SW480 (cell line): ENCODE results near the gene MON2.
"Not testable (repeated sequence)": the region's sequence is repeated elsewhere in the genome, so short reads cannot be mapped to it uniquely, and the experiment has no call there.

Experiments used
- DNase-seq: peaks from one replicate; pipeline ENCODE4 v3.0.0-alpha.2; 2016; ENCODE audit warnings: low spot score

MON2 gene

DNA sequence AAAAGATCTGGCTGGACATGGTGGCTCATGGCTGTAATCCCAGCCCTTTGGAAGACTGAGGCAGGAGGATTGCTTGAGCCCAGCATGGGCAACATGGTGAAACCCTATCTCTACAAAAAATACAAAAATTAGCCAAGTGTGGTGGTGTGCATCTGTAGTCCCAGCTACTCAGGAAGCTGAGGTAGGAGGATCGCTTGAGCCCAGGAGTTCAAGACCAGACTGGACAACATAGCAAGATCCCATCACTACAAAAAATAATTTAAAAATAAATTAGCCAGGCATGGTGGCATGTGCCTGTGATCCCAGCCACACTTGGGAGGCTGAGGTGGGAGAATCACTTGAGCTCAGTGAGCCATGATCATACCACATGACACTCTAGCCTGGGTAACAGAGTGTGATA lies 92.7 kb downstream of the MON2 start:
- DNase-seq = not testable (repeated sequence)

DNA sequence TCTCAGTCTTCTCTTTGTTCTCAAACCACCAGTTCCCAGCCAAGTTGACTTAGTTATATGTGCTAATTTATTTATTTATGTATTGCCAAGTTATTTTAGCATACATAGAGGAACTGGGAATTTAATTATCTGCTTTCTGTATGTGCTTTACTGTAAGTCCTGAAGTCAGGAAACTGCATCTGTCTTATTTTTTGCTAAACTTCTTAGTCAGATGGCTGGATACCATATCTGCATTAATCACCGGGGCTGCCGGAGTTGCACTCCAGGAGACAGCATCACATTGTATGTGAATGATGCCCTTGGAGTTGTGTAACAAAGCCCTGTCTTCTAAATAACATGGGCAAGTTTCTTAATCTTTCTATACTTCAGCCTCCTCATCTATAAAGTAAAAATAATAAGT lies 96.2 kb downstream of the MON2 start:
- DNase-seq = no peak

DNA sequence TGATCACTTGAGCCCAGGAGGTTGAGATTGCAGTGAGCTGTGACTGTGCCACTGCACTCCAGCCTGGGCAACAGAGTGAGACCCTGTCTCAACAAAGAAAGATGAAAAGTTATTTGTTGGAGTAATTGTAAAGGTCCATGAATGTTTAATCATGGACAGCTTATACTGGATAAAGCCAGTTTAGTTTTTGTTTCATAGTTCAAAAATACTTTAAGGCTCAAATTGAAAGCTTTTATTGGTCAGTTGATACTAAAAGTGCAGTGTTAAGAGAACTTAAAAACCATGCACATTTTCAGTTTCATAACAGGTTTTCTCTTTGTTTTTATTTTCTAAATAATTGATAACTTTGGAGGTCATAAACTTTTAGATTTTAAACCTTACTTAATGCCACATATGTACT lies 108.4 kb downstream of the MON2 start:
- no peak for DNase-seq

DNA sequence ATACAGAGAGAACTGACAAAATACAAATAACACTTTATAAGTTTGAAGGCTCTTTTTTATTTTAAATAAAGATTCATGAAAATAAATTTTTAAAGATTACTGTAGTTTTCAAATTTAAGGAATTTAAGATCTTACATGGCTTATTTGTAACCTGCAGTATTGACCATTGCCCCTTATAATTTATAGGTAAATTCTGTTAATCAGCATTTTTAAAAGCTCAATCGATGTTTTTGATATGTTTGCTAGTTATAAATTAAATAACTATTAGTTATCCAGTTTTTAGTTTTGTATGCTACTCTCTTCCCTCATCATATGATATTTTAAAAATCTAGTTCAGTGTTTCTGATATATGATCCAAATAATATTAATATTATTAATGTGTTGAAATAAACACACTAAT lies 109.9 kb downstream of the MON2 start:
- no peak for DNase-seq

GRCh38 chr12:62578726-62579125 lies 112.1 kb downstream of the MON2 start:
- DNase-seq = no peak

GRCh38 chr12:62581288-62582064 lies 114.8 kb downstream of the MON2 start:
- DNase-seq = peak; percentile 53

DNA sequence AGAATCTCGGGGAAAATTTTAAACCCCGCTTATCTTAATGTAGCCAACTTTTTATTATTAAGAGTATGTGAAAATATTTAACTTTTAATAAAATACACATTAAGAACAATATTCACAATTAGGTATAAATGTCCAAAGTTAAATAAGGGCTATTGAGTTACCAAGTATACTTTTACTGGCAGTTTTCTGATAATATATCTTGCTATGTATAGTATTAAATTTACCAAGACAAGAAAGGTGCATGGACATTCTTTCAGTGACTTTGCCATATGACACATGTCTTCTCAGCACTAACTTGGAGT lies 115.4 kb downstream of the MON2 start:
- no peak for DNase-seq

DNA sequence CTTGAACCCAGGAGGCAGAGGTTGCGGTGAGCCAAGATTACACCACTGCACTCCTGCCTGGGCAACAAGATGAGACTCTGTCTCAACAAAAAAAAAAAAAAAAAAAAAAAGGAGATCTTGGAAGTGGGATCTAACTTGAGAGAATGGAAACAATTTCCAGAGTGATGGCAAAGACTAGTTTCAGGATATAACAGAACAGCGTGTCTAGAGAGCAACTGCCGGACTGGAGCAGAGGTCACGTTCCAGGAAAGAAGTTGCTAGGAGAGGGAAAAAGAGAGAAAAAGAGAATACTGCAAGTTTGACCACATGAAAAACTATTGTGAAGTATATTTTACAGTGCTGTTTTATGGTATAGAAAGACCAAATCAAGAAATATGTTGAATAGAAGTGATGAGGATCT lies 118.0 kb downstream of the MON2 start:
- no peak for DNase-seq

DNA sequence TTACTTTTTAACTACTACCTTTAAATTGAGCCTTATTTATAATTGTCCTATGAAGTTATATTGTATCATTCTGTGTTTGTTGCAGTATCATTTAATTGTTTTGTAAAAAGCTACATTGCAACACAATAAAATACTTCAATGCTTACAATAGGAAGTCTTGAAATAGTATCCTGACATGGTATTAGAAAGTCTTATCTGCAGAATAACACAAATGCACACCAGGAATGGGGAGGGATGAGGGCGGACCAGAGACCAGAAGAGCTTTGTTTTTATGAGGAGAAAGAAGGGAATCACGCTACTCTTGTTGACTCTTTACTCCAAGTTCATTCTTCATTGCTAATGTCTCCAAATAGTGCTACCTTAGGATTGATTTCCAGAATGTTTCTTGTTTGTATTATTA lies 120.2 kb downstream of the MON2 start:
- no peak for DNase-seq

- DNase-seq = no peak
Measured at GRCh38 chr12:62588916-62589315, 122.3 kb downstream of the MON2 start.

DNA sequence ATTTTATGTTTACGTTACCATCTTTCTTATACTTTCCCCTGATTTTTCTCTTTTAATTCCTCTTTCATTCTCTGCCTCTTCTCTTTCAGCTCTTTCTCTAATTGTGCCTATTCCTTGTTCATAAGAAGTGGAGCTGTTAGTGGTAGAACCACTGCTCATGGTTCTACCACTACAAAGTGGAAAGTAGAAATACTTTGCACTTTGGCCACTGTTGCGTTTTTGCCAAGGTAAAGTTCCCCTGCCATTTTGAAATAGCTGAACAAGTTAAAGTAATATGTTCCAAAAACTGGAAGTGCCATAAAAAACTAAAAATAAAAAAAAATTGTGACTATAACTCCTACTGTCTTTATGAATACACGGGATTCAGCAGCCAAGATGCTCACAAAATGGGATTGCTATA lies 130.6 kb downstream of the MON2 start:
- DNase-seq = no peak

DNA sequence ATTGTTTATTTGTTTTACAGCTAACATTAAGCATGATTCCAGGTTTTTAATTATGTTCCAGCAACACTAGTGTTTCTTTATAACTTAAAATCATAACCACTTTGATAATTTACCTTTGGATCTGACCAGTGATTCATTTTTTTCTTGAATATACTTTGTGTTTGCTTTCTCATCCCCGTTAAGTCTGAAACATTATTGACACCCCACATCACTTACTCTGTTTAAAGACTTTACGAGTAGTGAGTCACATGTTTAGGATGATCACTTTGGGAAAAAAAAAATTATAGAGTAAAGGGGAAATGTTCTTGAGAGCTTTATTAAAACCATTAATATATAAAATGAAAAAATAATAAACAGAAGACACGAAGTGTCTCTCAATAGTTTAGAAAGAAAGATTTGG lies 132.2 kb downstream of the MON2 start:
- no peak for DNase-seq

- DNase-seq = no peak
Measured at GRCh38 chr12:62599854-62600437, 133.3 kb downstream of the MON2 start.

DNA sequence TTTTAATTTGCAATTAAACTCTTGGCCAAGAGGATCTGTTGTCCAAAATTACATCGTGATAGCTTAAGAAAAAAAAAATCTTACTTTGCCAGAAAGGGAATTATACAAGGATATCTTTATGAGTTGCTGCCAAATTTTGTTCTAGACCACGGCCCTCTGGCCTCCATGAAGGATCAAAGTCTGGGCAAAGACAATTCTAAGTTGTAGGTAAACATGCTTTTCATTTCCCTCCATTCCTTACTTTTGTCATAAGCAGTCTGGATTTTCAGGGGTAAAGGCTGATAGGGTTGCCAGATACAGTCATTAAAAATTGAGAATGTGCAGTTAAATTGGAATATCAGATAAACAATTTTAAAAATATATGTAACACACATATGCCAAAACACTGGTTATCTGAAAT lies 135.1 kb downstream of the MON2 start:
- peak; percentile 8 for DNase-seq

GRCh38 chr12:62602255-62603060 lies 135.8 kb downstream of the MON2 start:
- peak; percentile 90 for DNase-seq

- peak; percentile 85 for DNase-seq
Measured at GRCh38 chr12:62603061-62603810, 136.6 kb downstream of the MON2 start.

- DNase-seq = no peak
Measured at GRCh38 chr12:62603811-62604098, 137.1 kb downstream of the MON2 start.

DNA sequence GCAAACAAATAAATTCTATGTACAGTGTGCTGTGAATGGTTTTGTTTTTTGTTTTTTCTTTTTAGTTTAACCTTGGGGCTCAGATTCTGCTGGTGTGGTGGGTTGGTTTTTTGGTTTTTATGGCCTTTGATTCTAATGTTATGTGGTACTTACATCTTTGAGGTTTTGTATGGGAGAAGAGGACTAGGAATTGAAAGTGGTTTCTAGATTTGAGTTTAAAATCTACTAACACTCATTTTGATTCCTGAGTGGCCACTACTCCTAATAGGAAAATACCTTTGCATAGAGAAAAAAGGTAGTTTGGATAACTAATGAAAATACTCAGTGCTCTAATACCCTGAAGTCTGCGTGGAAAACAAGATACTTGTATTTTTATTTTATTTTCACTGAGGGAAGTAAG lies 137.7 kb downstream of the MON2 start:
- no peak for DNase-seq

DNA sequence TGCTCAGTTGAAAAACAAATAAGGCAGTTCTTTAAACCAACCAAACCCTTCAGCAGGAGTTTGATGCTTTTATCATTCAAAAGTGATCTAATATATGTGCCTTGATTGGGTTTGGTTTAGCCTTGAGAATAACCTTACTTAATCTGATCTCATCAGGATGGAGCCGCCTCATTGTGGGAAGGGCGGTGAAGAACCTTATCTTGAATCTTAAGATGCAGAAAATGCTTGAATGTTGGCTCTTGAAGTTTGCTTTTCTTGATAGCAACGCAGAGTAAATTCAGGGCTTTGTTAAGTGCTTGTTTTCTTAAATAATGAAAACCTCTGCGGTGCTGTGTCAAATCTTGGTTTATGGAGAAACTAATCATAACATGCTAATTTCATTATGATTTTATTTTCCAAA lies 138.2 kb downstream of the MON2 start:
- no peak for DNase-seq

DNA sequence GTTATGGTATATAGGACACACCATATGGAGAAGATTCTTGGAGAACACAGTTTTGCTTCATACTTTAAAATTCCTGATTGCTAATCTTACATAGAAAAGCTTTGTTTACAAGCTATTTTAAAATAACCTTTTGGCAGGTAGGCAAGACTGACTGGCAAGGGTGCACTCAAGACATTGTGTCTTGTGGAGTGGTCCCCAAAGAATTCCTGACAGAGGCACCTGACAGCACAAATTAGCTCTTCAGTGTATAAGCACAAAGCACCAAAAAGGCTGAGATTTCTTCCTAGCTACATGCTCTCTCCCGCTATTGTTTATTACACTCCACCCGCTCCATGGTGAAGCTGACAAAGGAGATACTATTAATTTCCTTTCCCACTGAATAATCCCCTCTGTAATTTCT lies 139.4 kb downstream of the MON2 start:
- no peak for DNase-seq

DNA sequence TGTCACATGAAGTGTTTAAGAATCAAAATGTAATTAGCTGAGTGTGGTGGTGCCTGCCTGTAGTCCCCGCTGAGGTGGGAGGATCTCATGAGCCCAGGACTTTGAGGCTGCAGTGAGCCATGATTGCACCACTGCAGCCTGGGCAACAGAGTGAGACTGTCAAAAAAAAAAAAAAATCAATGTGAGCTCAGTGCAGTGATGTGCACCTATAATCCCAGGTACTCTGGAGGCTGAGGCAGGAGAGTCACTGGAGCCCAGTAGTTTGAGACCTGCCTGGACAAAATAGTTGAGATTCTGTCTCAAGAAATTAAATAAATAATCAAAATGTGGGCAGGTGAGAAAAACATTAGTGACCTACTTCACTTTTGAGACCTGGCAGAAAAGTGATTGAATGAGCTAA lies 140.0 kb downstream of the MON2 start:
- no peak for DNase-seq

DNA sequence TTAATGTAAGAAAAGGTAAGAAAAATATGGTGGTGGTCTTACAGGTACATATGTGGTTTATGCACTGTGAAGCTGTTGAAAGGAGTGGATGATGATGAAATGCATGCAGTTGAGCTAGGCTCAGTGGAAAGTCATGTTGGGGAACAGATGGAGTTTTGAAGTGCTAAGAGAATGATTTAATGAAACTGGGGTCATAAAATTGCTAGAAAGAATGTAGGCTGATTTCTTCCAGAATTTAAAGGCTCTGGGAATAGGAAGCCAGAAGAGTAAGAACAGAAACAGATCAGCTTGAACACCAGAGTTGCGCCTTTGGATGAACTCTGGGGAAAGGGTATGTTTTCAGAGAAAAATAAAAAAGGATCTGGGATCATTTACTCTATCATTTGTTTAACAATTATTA lies 146.5 kb downstream of the MON2 start:
- no peak for DNase-seq

DNA sequence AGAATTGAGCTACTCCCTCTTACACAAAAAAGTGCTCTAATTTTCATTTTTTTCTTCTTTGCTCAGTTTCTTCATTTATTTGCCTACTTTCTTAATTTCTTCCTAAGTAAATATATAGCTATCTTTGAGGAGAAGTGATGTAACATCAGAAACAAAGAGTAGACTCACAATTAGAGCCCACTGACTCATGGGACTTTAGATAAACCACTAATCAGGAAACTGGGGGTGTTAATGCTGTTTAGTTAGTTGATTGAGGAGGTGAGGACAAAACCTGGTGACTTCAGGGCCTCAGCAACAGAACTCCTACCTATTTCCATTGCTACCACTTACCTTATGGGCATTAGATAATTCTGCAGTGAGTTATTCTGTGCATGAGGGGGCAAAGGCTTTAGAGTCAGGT lies 151.7 kb downstream of the MON2 start:
- DNase-seq = no peak
